HG02571 (cell line): ENCODE measurements around the gene PPFIBP1.
"Not testable (repeated sequence)": the region's sequence is repeated elsewhere in the genome, so short reads cannot be mapped to it uniquely, and the experiment has no call there.

ENCODE experiments used
- ATAC-seq: cut with Tn5 transposase; IDR thresholded peaks from one replicate; pipeline ENCODE4 v1.9.1; 2021; ENCODE audit warnings: mild to moderate bottlenecking, moderate library complexity; ENCODE audit not compliant: unreplicated experiment

Gene PPFIBP1

GRCh38 chr12:27564612-27565213, 40.7 kb downstream of the PPFIBP1 start:
- no peak for ATAC-seq

GRCh38 chr12:27566159-27566558, 42.2 kb downstream of the PPFIBP1 start:
- no peak for ATAC-seq

GRCh38 chr12:27566626-27567025, 42.6 kb downstream of the PPFIBP1 start:
- ATAC-seq: no peak

GRCh38 chr12:27571463-27571862, 47.5 kb downstream of the PPFIBP1 start:
- no peak for ATAC-seq

- no peak for ATAC-seq
These were observed 48.7 kb downstream of the PPFIBP1 start for GRCh38 chr12:27572486-27573255.

- ATAC-seq: no peak
These were observed 50.0 kb downstream of the PPFIBP1 start for GRCh38 chr12:27573972-27574371.

- ATAC-seq: no peak
These were observed 51.2 kb downstream of the PPFIBP1 start for GRCh38 chr12:27575090-27575761.

- no peak for ATAC-seq
These were observed 51.7 kb downstream of the PPFIBP1 start for GRCh38 chr12:27575762-27576118.

GRCh38 chr12:27576667-27577347, 52.8 kb downstream of the PPFIBP1 start:
- no peak for ATAC-seq

- no peak for ATAC-seq
These were observed 53.7 kb downstream of the PPFIBP1 start for GRCh38 chr12:27577688-27578087.

GRCh38 chr12:27578689-27579372, 54.8 kb downstream of the PPFIBP1 start:
- no peak for ATAC-seq

- ATAC-seq: no peak
These were observed 56.7 kb downstream of the PPFIBP1 start for GRCh38 chr12:27580561-27581330.

GRCh38 chr12:27581331-27581671, 57.3 kb downstream of the PPFIBP1 start:
- ATAC-seq: not testable (repeated sequence)

GRCh38 chr12:27581833-27582232, 57.8 kb downstream of the PPFIBP1 start:
- ATAC-seq: not testable (repeated sequence)

GRCh38 chr12:27582445-27582844, 58.4 kb downstream of the PPFIBP1 start:
- ATAC-seq: not testable (repeated sequence)

- ATAC-seq: no peak
These were observed 59.2 kb downstream of the PPFIBP1 start for GRCh38 chr12:27583057-27583797.

GRCh38 chr12:27583981-27584380, 60.0 kb downstream of the PPFIBP1 start:
- ATAC-seq: no peak

- no peak for ATAC-seq
These were observed 61.8 kb downstream of the PPFIBP1 start for GRCh38 chr12:27585739-27586265.

- not testable (repeated sequence) for ATAC-seq
These were observed 64.2 kb downstream of the PPFIBP1 start for GRCh38 chr12:27588075-27588730.
